Heart left ventricle (tissue), 13 donors: Measurements from ENCODE around the gene KCNC1.

Source experiments
- POLR2A ChIP-seq, 2 donors: fragments of 450-650 bp; IDR thresholded peaks; one replicate each; pipeline ENCODE4 v1.6.1; 2017; ENCODE audit warnings: antibody characterized with exemption in 2 of 2, mild to moderate bottlenecking in 2 of 2, moderate library complexity in 2 of 2
- TF ChIP-seq, protein P1 (sequence below), 12 donors: fragments of 200-600 bp; sonication (generic) in 4 of 12; IDR thresholded peaks; one replicate each; pipeline versions ENCODE4 v1.5.0 to v1.8.0; 2018 to 2022; ENCODE audit warnings: antibody characterized with exemption in 12 of 12, mild to moderate bottlenecking in 5 of 12
- donor health status: ischemic (EF 13 %, LVEDD 7.1; RV severe dilation, severe dysfunction).
- donor health status: DM: no; HTN: yes; CAD: no.
- donor health status: DM: no; HTN: no; CAD: no.
- donor health status: ischemic (EF 25% LVEDD 6.9; RV normal size, moderate dysfunction).
- donor health status: ischemic (EF 25% LVEDD 5.7; RV mildly dilated, moderate dysfunction).
- donor health status: ischemic (EF 35%, LVEDD 5.7; RV mildly dilated, moderate dysfunction).
- donor health status: nonischemic (EF 11% LVEDD 7.7; RV severe dilation, severe dysfunction).
- donor health status: DM: yes; HTN: yes; CAD: no.
- donor health status: PGD.
- donor health status: ischemic (EF 29% LVEDD 5.4; RV normal size, mild dysfunction).
- donor health status: nonischemic (EF 23%, LVEDD 6.1; RV moderate dilation, normal function).

DNA sequence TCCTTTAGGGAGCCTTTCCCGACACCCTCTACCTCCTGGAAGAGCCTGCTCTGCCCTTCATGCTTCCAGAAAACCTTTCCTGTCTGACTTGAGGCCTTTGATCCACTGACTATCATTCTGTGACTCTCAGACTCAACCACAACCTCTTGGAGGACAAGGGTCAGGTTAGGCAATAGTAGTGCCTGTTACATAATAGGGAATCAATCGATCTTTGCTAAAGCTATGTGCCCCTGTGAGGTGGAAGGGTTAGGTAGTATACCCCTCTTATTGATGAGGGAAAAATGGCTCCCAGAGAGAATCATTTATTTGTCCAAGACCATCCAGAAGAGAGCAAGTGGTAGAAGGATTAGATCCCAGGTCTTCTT is 16.2 kb downstream of the KCNC1 start:
- TF ChIP-seq, protein P1, sequence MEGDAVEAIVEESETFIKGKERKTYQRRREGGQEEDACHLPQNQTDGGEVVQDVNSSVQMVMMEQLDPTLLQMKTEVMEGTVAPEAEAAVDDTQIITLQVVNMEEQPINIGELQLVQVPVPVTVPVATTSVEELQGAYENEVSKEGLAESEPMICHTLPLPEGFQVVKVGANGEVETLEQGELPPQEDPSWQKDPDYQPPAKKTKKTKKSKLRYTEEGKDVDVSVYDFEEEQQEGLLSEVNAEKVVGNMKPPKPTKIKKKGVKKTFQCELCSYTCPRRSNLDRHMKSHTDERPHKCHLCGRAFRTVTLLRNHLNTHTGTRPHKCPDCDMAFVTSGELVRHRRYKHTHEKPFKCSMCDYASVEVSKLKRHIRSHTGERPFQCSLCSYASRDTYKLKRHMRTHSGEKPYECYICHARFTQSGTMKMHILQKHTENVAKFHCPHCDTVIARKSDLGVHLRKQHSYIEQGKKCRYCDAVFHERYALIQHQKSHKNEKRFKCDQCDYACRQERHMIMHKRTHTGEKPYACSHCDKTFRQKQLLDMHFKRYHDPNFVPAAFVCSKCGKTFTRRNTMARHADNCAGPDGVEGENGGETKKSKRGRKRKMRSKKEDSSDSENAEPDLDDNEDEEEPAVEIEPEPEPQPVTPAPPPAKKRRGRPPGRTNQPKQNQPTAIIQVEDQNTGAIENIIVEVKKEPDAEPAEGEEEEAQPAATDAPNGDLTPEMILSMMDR (IDR thresholded peaks at IDR 0.05): no peak
- TF ChIP-seq POLR2A (IDR thresholded peaks at IDR 0.05): no peak
